Pancreas (tissue), 10 donors: ENCODE results near the gene DNAJC30. TPM values are rescaled to one million over a fixed set of nuclear protein-coding genes. Genes with fewer than 3 reads are reported as not detected.
A peak's percentile ranks its signal among the peaks of the same experiment; 100 is the strongest.

Source experiments
- ATAC-seq, 4 donors: fragments of 200-7000 bp; cut with Tn5 transposase; one replicate each; pipeline versions ENCODE4 v1.8.0 to v1.9.1; 2020; ENCODE audit warnings: mild to moderate bottlenecking in 4 of 4, moderate library complexity in 4 of 4
- DNase-seq, 6 donors: peaks; one replicate each; pipeline ENCODE4 v3.0.0-alpha.2; 2020
- FAIRE-seq: peaks from 2 replicates; lab custom pipeline; 2012; peaks lifted over from hg19 to GRCh38; lab: Jason Lieb, UNC
- H3K27ac ChIP-seq, 4 donors: fragments of 200-600 bp; sonication (generic); 1 replicate in 3 of 4; 2 replicates in 1 of 4; pipeline versions ENCODE4 v1.5.0 to v1.8.0; 2020
- H3K27me3 ChIP-seq, 4 donors: fragments of 200-600 bp; one replicate each; pipeline ENCODE4 v1.8.0; 2021
- H3K36me3 ChIP-seq, 3 donors: fragments of 200-600 bp; sonication (generic) in 1 of 3; one replicate each; pipeline versions ENCODE4 v1.5.0 to v1.8.0; 2020 to 2021
- H3K4me1 ChIP-seq, 3 donors: fragments of 200-600 bp; one replicate each; pipeline ENCODE4 v1.8.0; 2021
- H3K4me3 ChIP-seq, 4 donors: fragments of 200-600 bp; sonication (generic) in 2 of 4; one replicate each; pipeline versions ENCODE4 v1.5.0 to v1.8.0; 2020 to 2021
- H3K9me3 ChIP-seq, 4 donors: fragments of 200-600 bp; one replicate each; pipeline ENCODE4 v1.8.0; 2021
- WGBS, 2 donors: extraction: QIAGEN DNeasy Blood & Tissue Kit; methylation state at CpG; one replicate each; pipeline ENCODE4 v1.1.7; 2013; 5-methylcytosine and 5-hydroxymethylcytosine counted together
- intact Hi-C, 3 donors: fragments of 100-400 bp; cut with DNase I; formaldehyde crosslinking; loops; one replicate each; pipeline versions ENCODE4 v1.11.1 to v1.14.2; 2022
- polyA plus RNA-seq, 2 donors: library from polyadenylated mRNA; stranded (reverse); fragments of 200-250 nt; gene quantifications; one replicate each; pipeline ENCODE4 v1.2.3, GENCODE V29; 2013
- total RNA-seq, 6 donors: library from RNA; stranded (reverse); fragmentation: NEBNext Ultra II Directional in 4 of 6; extraction: Animal tissue kit (Norgen Biotek cat#: 25700) in 4 of 6; gene quantifications; one replicate each; pipeline versions ENCODE4 v1.2.1 to v1.2.4, GENCODE V29; 2021 to 2023
- TF ChIP-seq, protein P1 (sequence below), 4 donors: fragments of 200-600 bp; sonication (generic) in 3 of 4; IDR thresholded peaks; one replicate each; pipeline versions ENCODE4 v1.5.0 to v1.8.0; 2021; ENCODE audit warnings: antibody characterized with exemption in 4 of 4
- donor health status: healthy with polysubstance abuse.
- donor health status: DM: no; HTN: no; CAD: no; lungs with moderate emphysema.
- donor health status: DM: no; HTN: no; CAD: no.
- donor health status: control.
- donor health status: control.
- donor health status: Bipolar disorder and iron deficiency.
- donor health status: DM: yes; HTN: yes; CAD: no.
- donor health status: DM: no; HTN: no; CAD: no.
- donor health status: DM: no; HTN: no; CAD: no.
- donor health status: DM: yes; HTN: yes; CAD: no.

DNAJC30 gene
- total and polyA plus RNA-seq, 8 donors, result 4.1 to 8.2 (median 5.6) TPM

DNA sequence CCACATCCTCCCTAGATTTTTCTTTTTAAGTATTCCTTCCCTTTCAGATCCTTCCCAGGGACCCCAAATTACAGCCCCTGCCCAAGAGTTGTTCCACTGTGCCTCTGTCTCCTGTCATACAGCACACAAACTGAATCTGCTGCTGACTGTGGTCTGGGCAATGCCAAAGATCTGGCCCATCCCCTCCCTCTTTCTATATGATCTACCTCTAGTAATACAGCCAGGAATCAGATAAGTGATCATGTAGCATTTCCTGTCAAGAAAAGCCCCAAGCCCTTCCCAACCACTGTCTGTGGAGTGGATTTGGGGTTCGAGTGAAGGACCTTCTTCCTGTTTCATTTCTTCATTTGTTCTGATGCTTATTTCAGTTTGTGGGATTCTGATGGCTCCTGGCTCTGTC, 29.5 kb upstream of the DNAJC30 start:
- no peak for DNase-seq
- Histone ChIP-seq H3K4me1 (no peaks in the 10 kb centered on the region), H3K9me3 (no peaks in the 10 kb centered on the region), H3K27me3 (no peaks in the 10 kb centered on the region), H3K4me3 (no peak overlapping the region), H3K36me3 (no peaks in the 10 kb centered on the region), H3K27ac (no peak overlapping the region)
- TF ChIP-seq, protein P1, sequence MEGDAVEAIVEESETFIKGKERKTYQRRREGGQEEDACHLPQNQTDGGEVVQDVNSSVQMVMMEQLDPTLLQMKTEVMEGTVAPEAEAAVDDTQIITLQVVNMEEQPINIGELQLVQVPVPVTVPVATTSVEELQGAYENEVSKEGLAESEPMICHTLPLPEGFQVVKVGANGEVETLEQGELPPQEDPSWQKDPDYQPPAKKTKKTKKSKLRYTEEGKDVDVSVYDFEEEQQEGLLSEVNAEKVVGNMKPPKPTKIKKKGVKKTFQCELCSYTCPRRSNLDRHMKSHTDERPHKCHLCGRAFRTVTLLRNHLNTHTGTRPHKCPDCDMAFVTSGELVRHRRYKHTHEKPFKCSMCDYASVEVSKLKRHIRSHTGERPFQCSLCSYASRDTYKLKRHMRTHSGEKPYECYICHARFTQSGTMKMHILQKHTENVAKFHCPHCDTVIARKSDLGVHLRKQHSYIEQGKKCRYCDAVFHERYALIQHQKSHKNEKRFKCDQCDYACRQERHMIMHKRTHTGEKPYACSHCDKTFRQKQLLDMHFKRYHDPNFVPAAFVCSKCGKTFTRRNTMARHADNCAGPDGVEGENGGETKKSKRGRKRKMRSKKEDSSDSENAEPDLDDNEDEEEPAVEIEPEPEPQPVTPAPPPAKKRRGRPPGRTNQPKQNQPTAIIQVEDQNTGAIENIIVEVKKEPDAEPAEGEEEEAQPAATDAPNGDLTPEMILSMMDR (IDR thresholded peaks at IDR 0.05), result no peak
- ATAC-seq, result no peak
- intact Hi-C loops, result no loop called here
- no peak for FAIRE-seq
- WGBS, 2 donors, result 63 to 75% methylated on average over 1 of the region's 1 CpG

DNA sequence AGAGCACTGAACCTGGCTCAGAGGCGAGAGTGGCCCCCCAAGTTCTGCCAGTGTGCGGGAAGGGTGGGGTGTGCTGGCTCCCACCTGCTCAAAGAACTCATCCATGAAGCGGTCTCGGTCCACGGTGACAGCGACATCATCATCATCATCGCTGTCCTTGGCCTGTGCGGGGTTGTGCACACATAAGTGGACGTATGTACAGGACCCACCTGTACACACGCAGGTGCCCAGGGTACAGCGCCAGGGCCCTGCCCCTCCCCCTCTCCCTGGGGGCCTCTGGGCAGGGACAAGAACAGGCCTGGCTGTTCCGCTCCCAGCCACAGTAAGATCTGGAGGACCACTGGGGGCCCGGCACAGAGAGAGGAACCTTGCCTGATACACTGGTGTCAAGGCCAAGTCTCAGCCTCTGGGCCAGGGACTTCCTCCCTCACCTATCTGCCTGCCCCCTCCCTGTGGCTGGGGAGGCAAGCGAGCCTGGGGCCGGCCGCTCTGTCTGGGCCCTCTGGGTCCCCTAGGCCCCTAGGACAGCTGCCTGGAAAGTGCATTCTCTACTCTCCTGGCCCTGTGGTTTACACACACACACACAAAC, 25.8 kb upstream of the DNAJC30 start:
- intact Hi-C loops, result no loop called here
- Histone ChIP-seq H3K27me3 (no peaks in the 10 kb centered on the region), H3K4me1 (no peaks in the 10 kb centered on the region), H3K36me3 (no peaks in the 10 kb centered on the region), H3K4me3 (no peak overlapping the region), H3K9me3 (no peaks in the 10 kb centered on the region), H3K27ac (no peak overlapping the region)
- DNase-seq, result no peak
- no peak for FAIRE-seq
- TF ChIP-seq, protein P1 (IDR thresholded peaks at IDR 0.05), result no peak
- no peak for ATAC-seq
- 86 to 92% methylated on average over 15 to 16 of the region's 16 CpGs for WGBS, 2 donors

DNA sequence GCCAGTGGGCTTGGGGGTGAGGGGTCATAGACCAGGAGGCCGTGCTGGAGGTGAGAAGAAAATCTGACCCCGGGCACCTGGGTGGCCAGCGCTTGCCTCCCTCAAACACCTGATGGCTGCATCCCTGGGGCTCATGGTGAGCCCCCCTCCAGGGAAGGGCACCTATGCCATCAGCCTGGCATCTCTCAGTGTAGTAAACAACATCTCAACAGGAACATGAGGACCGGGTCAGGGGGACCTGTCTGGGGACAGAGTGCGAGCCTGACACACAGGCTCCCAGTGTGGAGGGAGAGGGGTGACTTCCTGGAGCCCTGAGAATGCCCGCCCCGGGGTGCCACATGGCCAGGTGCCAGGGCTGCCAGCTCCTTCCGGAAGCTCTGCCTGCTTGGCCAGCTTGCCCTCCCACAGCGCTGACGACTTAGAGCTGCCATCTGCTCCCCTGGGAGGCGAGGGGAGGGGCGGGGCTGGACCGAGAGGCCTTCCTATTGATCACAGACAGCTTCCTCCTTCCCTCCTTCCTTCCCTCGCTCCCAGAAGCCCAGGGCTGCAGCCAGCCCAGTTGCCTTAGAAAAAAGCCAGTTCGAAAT, 23.9 kb upstream of the DNAJC30 start:
- H3K9me3 ChIP-seq, result no peaks in the 10 kb centered on the region
- FAIRE-seq (no peak), DNase-seq (peak; percentile 73 to 92 (median 82)), ATAC-seq (peak; percentile 70 to 78 (median 75))
- intact Hi-C loops, result no loop called here
- no peaks in the 10 kb centered on the region for H3K36me3 ChIP-seq
- TF ChIP-seq, protein P1 (IDR thresholded peaks at IDR 0.05), result no peak
- no peak overlapping the region for H3K4me3 ChIP-seq
- 67 to 68% methylated on average over 15 of the region's 15 CpGs for WGBS, 2 donors
- H3K4me1 ChIP-seq, result no peaks in the 10 kb centered on the region
- H3K27me3 ChIP-seq, result no peaks in the 10 kb centered on the region
- H3K27ac ChIP-seq, result peak overlapping the region; percentile 48 to 72 (median 52)

DNA sequence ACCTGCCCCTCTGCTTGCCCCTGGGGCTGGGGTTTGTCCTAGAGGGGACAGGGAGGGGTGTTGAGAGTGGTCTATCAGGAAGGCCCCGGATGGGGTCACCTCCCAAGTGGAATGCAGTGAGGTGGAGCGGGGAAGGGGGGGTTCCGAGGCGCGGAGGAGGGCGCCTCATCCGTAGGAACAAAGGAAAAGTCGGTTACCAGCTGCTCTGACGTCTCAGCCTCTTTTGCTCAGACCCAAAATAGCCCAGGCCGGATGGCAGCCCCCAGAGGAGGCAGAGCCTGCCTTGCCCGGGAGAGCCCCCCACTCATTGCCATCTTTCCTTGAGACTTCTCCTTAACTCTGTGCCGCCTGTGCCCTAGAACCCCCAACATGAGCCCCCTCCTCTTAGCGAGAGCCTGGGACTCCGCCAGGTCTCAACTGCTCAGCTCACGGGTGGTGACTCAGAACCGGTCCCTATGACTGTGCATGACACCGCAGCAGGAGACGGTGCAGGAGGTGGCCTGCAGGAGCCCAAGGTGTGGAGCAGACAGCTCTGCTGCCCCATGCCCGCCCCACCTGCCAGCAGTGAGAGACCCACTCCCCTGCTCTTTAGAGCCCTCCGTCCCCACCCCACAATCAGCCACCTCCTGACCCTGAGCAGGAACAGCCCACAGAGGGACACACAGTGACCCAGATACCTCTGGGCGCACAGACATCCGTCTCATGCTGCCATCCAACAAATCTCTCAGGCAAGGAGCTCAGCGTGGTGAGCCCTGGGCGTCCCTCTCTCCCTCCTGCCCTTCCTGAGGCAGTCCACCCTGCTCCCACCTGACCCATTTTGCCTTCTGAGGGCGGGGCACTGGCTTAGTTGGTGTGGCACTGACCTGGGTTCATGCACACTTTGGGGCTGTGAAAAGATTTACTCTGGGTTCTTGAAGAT, 23.1 kb upstream of the DNAJC30 start:
- DNase-seq, result no peak
- Histone ChIP-seq H3K36me3 (no peaks in the 10 kb centered on the region), H3K9me3 (no peaks in the 10 kb centered on the region), H3K27me3 (no peaks in the 10 kb centered on the region), H3K4me1 (no peaks in the 10 kb centered on the region), H3K27ac (peak overlapping the region; percentile 48 to 72 (median 52)), H3K4me3 (no peak overlapping the region)
- FAIRE-seq, result no peak
- intact Hi-C loops, result no loop called here
- WGBS, 2 donors, result 86 to 89% methylated on average over 25 of the region's 25 CpGs
- TF ChIP-seq, protein P1 (IDR thresholded peaks at IDR 0.05), result no peak
- peak in 2 of 4 donors; percentile 24 to 45 for ATAC-seq
